ENCODE measurements around the gene MSANTD4.

GRCh38 chr11:105968021-105968697 is 53.9 kb downstream of the MSANTD4 start:
- TF ChIP-seq POLR2A (IDR thresholded peaks at IDR 0.05), result no peak
- no peak for TF ChIP-seq CTCF (IDR thresholded peaks at IDR 0.05)
